HG03095 (cell line): ENCODE results near the gene B3GAT1.
"Not testable (repeated sequence)": the region's sequence is repeated elsewhere in the genome, so short reads cannot be mapped to it uniquely, and the experiment has no call there.

Source experiments
- ATAC-seq: cut with Tn5 transposase; IDR thresholded peaks from one replicate; pipeline ENCODE4 v1.9.1; 2021; ENCODE audit warnings: moderate library complexity; ENCODE audit not compliant: unreplicated experiment

The B3GAT1 gene

GRCh38 chr11:134412203-134413042 is at the start of gene B3GAT1:
TSS of gene B3GAT1 (minus strand) at chr11:134412242. CDS start at chr11:134387659, 24,583 bp downstream.
- ATAC-seq, result no peak

- no peak for ATAC-seq
Measured at GRCh38 chr11:134461621-134462020, 49.6 kb upstream of the B3GAT1 start.

GRCh38 chr11:134460881-134461280 is 48.8 kb upstream of the B3GAT1 start:
- ATAC-seq, result no peak

GRCh38 chr11:134460062-134460561 is 48.1 kb upstream of the B3GAT1 start:
- ATAC-seq, result no peak

GRCh38 chr11:134459246-134460061 is 47.4 kb upstream of the B3GAT1 start:
- no peak for ATAC-seq

GRCh38 chr11:134457411-134458007 is 45.5 kb upstream of the B3GAT1 start:
- not testable (repeated sequence) for ATAC-seq

GRCh38 chr11:134455516-134455915 is 43.5 kb upstream of the B3GAT1 start:
- ATAC-seq, result no peak

- no peak for ATAC-seq
Measured at GRCh38 chr11:134454146-134454690, 42.2 kb upstream of the B3GAT1 start.

GRCh38 chr11:134453441-134453840 is 41.4 kb upstream of the B3GAT1 start:
- no peak for ATAC-seq

GRCh38 chr11:134452838-134453155 is 40.8 kb upstream of the B3GAT1 start:
- no peak for ATAC-seq

GRCh38 chr11:134452026-134452837 is 40.2 kb upstream of the B3GAT1 start:
- ATAC-seq, result no peak

GRCh38 chr11:134450186-134450585 is 38.1 kb upstream of the B3GAT1 start:
- no peak for ATAC-seq

- no peak for ATAC-seq
Measured at GRCh38 chr11:134449713-134450112, 37.7 kb upstream of the B3GAT1 start.

GRCh38 chr11:134449051-134449450 is 37.0 kb upstream of the B3GAT1 start:
- no peak for ATAC-seq

- ATAC-seq, result no peak
Measured at GRCh38 chr11:134447696-134448095, 35.7 kb upstream of the B3GAT1 start.

- no peak for ATAC-seq
Measured at GRCh38 chr11:134445601-134446325, 33.7 kb upstream of the B3GAT1 start.

GRCh38 chr11:134444160-134445108 is 32.4 kb upstream of the B3GAT1 start:
- ATAC-seq, result not testable (repeated sequence)

- no peak for ATAC-seq
Measured at GRCh38 chr11:134443246-134443645, 31.2 kb upstream of the B3GAT1 start.

GRCh38 chr11:134442246-134442645 is 30.2 kb upstream of the B3GAT1 start:
- ATAC-seq, result no peak
